SK-N-DZ (cell line): Measurements from ENCODE around the gene CATSPER2. TPM values are rescaled to one million over a fixed set of nuclear protein-coding genes. Genes with fewer than 3 reads are reported as not detected.
"Not testable (repeated sequence)": the region's sequence is repeated elsewhere in the genome, so short reads cannot be mapped to it uniquely, and the experiment has no call there.

ENCODE experiments used
- DNase-seq: peaks from one replicate; pipeline ENCODE4 v3.0.0-alpha.2; 2015; ENCODE audit warnings: low spot score
- polyA plus RNA-seq, 2 experiments: library from polyadenylated mRNA; depleted of rRNA; stranded (reverse); fragments of >200 nt; gene quantifications; 2 replicates each; pipeline ENCODE4 v1.2.3, GENCODE V29; 2014

CATSPER2 gene
- polyA plus RNA-seq (2014; cell fraction: cytosol; rRNA removed), result 0.58 and 0.99 TPM in 2 replicates
- 5.3 and 5.7 TPM in 2 replicates for polyA plus RNA-seq (2014; cell fraction: nucleus; rRNA removed)

DNA sequence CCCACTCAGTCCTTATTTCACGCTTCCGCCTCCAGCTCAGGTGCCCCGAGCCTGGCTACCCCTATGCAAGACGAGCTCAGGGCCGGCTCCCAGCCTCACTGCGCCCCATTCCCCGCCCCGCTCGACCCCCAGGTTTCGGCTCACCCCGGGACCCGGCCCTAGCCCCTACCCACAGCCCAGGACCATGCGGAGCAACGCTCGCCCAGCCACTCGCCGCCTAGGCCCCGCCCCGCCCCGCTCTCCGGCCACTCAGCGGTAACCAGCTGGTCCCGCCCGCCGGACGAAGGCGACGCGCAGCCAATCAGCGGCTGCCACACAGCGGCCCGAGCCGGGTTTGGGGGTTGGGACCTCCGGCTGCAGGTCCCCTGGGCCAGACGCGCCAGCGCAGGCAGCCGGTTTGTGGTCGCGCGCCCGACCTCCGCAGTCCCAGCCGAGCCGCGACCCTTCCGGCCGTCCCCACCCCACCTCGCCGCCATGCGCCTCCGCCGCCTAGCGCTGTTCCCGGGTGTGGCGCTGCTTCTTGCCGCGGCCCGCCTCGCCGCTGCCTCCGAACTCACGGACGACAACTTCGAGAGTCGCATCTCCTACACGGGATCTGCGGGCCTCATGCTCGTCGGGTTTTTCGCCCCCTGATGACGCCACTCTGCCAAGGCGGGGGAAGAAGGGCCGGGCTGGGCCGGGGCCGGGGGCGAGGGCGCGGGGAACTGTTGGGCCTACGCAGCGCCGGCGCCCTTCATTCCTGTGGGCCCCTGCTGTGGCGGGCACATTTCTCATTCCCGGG lies at the start of gene CATSPER2:
Gene CATSPER2 (minus strand): TSS at position 196 of the 781 bp plus-strand sequence. CDS start 783 bp downstream, outside the sequence.
- no peak for DNase-seq

DNA sequence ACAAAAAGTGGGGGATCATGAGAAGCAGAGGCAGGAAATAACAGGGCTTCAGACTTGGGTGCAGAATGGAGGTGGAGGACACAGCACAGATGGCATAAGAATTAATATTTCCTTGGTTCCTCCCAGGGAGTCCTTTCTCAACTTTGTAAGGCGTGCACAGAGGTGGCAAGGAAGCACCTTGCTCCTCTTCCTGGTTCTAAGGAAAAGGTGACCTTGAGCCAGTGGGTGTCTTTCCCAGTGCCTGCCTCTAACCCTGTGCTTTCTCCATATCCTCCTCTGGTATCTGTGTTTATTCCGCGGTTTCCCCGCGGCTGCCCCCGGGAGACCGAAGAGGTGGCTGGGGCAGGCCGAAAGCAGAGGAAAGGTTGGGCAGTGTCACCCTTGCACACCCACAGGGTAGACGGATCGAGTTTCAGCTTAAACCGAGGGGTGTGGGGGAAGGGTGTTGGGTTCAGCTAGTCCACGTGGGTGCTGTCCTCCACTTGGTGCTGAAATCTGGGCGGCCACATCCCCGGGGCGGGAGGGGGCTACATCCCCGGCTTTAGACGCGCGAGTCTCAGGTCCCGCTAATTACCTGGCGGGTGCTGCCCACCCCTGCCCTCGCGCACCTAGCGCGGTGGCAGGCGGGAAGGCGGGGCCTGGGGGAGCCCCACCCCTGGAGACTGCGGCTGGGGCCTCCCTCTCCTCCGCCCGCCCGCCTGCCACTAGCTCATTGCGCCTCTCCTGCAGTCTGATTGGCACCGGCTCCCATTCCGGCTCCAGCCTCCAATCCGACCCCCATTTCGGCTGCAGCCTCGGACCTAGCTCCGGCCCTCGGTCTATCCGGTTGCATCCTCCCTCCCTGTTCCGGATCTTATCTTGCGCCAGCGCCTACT lies 44.7 kb upstream of the CATSPER2 start, which contains the start of gene CKMT1A:
Gene CKMT1A (plus strand): TSS at position 712 of the 875 bp plus-strand sequence. CDS start 192 bp downstream, outside the sequence.
- not testable (repeated sequence) for DNase-seq

DNA sequence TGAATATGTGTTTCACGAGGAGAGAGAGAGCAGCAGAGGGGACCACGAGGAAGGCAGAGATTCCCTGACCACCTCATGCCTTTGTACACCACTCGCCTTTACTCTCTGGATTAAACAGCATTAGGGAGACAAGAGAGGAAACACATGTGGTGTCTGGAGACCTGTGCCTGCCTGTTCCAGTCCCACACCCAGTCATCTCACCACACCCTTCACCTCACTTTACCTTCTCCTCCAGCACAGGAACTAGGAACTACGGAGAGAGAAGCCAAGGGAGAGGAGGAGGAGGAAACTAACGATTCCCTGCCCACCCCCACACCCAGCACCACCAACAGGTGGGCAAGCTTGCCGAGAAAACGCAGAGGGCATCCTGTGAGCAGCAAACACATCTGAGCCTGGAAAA lies 44.0 kb upstream of the CATSPER2 start:
- not testable (repeated sequence) for DNase-seq

DNA sequence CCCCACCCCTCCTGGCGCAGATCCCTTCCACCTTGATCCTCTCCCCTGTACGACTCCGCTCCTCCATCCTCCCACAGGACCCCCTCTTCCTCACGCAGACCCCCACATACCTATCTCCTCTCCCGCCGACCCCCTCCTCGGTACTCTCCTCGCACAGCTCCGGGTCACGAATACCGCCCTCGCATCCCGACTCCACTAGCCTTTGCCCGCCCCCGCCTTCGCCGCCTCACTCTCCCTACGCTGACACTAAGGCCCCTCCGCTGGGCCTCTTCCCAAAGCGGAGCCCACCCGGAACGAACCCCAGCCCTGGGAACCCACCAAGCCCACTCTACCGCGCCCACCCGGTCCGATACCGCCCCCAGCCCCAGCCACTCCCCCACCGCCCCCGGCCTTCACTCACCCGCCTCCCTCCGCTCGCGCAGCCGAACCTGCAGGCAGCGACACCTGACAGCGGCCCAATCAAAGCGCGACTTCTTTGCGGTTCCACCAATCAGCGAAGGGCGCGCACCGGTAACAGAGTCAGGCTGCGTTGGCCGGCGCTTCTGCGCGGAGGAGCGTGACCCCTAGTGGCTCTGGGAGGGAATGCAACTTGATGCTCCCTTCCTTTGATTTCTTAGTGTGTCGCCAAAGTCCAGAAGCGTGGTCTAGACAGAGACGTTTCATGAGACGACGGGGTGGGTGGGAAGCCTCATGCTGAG lies 41.1 kb upstream of the CATSPER2 start:
- not testable (repeated sequence) for DNase-seq

DNA sequence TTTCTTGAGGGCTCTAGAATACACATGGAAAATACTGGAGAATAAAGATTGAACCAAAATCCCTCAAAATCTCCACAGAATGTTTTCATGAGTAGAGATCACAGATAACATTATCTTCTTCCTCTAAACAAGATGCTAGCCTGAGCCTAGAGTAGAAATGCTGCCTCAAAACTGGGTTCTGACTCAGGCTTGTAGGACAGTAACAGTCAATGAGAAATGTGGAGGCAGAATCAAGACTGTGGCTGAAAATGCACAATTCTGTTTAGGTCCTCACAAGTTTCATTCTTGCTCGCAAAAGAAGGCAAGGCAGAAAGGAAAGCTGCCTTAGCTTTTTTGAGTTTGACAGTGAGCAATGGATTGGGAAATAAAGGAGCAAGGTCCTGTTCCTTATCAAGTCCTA lies 25.5 kb upstream of the CATSPER2 start:
- not testable (repeated sequence) for DNase-seq

DNA sequence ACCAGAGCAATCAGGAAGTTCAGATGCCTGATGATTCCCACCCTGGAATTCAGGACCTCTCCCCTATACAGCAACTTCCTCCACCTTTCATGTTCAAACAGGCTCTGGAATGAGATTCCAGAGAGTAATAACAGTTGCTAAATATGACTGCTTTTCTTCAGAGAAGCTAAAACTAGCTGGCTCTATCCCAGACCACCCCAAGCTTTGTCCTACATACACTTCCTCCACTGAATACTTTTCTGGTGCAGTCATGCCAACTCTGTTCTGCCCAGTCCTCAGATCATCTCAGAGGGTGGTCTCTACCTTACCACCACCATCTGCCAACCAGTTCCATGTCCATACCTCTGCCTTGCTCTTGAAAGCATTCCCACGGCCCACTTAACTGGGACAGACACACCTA lies 17.5 kb upstream of the CATSPER2 start:
- not testable (repeated sequence) for DNase-seq

DNA sequence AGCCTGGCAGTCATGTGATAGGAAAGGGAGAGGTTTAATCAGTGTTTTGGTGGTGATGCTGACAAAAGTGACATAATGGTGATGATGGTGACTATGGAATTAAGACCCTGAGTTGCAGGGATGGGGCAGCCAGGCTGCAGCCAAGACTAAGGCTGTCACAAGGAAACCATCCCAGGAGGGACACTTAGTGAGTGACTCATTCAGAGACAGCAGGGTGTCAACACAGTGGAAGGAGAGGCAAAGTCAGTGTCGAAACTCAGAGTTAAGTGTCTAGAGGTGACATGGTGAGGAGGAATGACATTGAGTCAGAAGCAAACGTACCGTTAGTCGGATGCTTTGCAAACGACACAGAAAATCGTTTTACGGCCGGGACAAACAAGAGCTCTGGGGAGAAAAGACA lies 14.7 kb upstream of the CATSPER2 start:
- DNase-seq, result not testable (repeated sequence)

DNA sequence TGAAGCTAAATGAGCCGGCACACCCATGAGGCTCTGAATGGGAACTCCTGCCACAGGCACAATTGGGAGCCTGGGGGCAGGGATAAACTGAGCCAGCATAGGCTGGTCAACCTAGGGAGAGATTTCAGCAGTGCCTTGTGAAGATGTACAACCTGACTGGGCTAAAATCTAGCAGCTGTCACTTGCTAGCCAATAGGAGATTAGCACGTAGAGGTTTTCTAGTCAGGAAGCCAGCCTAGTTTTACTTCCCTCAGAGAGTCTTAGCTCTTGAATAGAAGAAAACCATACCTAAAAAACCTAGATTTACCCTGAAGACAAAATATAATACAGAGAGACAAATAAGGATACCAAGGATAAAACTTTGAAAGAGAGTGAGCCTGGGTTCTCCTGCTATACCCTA lies 13.6 kb upstream of the CATSPER2 start:
- DNase-seq, result not testable (repeated sequence)

DNA sequence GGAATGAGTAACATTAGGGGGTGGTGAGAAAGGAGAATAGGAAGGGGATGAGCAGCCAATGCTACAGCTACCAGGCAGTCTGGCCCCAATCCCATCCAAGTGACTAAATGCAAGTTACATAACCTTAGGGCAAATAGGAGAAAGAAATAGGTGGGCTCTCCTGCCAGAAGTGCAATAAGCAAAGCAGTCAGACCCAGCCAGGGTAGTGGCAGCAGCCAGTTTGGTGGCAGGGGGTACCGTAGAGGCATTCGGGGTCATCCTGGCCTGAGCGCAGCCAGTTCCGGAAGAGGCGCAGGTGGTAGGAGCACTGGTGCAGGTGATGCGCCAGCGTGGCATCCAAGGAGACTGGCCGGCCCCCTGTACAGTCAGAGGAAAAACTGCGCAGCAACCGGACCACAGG lies 11.1 kb upstream of the CATSPER2 start:
- DNase-seq, result not testable (repeated sequence)

DNA sequence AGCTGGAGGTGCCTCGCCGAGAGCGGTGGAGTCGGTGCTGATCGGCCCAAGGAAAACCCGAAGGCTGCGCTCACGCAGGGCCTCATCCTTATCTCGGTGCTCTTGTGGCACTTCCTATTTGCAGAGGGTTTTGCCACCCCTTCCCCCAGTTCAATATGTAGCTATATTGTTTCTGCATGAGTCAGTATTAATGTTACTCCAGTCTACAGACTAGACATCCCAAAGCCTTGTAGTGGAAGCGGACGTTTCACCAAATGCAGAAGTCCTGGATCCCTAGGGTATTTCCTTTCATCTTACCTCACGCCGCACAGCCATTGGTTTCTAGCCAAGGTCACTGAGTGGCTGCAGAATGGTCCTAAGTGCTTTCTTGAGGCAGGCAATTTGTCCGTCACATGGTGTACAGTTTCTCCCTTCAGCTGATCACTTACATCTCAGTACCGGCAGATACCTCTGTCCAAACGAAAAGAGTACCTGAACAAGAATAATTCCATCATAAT lies 834 bp upstream of the CATSPER2 start:
- not testable (repeated sequence) for DNase-seq

DNA sequence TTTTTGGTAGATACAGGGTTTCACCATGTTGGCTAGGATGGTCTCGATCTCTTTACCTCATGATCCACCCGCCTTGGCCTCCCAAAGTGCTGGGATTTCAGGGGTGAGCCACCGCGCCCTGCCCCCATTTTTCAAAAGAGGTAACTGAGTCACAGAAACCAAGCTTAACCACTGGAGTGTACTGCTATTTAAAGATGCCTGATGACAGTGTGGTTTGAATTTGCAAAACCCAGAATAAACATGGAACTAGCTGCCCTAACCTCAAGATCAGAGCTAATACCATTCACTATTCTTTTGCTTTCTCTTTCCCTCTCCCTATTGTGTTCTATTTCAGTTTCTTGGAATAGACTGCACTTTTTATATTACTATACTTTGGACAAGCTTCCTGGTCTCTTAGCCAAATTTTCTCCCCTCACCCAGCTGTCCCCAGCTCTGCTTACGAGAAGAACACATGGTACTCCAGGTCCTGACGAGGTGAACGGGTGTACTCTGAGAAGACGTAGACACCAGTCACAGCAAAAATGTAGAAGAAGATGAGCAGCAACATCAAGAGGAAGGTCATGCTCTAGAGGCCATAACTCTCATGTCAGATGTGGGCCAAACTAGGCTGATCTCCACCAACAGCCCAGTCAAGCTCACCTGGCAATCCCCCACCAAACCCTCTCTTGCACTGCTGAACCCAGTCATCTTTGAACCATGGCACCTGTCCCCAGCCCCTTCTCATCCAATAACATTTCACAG lies 10.0 kb downstream of the CATSPER2 start:
- DNase-seq, result not testable (repeated sequence)

DNA sequence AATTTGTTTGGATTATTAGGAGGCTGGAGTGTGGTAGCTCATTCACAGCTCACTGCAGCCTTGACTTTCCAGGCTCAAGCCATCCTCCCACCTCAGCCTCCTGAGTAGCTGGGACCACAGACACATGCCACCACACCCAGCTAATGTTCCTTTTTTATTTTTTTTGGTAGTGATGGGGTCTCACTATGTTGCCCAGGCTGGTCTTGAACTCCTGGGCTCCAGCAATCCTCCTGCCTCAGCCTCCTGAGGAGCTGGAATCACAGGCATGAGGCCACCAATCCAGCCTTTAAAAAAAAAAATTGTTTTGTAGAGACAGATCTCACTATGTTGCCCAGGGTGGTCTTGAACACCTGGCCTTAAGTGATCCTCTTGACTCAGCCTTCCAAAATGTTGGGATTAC lies 21.7 kb downstream of the CATSPER2 start:
- DNase-seq, result not testable (repeated sequence)

DNA sequence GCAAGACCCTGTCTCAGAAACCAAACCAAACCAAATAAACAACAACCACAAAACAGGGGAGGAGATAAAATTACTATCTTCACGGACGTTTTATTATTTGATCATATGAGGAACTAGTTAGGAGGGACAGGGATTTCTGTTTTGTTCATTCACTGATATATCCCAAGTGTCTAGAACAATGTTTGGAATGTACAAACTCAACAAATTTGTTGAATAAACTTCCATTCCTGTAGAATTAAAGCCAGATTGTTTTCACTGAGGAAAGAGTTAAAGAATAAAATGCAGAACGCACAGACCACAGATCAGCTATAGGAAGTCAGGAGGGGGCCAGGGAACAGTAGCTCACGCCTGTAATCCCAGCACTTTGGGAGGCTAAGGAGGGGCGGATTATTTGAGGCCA lies 23.5 kb downstream of the CATSPER2 start:
- no peak for DNase-seq

DNA sequence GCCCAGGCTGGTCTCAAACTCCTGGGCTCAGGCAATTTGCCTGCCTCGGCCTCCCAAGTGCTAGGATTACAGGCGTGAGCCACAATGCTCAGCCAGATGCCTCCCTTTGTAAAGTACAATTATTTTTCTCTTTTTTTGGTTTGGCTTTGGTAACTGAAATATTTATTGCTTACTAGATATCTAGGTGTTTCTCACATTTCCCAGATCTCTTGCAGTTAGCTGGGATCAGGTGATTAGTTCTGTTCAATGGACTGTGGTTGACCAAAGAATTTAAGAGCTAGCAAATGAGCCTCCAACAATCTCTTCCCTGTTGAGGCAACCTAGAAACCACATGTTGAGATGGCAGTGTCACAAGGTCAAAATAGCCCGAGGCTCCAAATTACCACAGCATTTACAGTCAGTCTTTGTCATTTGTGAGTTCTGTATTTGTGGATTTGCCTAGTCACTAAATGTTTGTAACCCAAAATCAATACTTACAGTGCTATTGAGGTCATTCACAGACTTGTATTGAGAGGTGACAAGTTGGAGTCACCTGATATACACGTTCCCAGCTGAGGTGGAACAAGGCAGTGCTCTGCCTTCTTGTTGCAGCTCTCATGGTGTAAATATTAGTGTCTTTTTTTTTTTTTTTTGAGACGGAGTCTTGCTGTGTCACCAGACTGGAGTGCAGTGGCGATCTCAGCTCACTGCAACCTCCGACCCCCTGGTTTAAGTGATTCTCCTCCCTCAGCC lies 26.4 kb downstream of the CATSPER2 start:
- DNase-seq, result not testable (repeated sequence)

DNA sequence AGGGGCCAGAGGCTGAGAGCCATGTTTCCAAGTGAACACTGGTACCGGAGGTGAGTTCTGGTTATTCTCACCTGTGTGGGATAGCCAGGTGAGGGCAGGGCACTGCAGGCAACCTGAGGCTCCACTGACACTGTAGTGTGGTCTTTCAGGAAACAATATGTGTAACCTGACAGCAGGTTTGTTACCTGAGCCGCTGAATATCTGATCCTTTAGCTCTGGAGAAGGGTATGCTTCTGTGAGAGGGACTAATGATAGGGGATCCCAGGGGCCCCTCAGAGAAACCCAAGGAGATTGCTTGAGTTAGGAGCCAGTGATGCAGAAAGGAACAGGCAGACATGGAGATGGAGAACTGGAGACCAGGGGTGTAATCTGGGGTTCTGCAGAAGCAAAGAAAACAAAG lies 29.9 kb downstream of the CATSPER2 start, which contains the start of gene STRC:
Gene STRC (minus strand): TSS at position 101 of the 400 bp plus-strand sequence. CDS start 78 bp downstream, at position 23.
- not testable (repeated sequence) for DNase-seq

DNA sequence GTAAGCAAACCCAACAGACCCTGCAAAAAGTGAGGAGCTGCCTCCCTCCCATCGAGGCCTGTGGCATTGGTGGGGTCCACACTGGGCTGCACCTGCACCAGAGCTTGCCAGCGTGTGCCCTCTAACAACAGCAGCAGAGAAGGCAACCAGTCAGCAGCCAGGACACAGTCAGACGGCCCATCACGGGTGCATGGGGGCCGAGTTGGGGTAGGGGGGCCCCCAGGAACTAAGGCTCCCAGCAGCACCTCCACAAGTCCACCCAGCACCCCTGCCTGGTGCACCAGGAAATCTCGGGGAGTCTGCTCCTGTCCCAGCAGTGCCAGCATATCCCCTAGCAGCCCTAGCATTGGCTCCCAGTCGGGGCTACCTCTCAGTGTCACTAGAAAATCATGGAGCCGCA lies 30.9 kb downstream of the CATSPER2 start:
- not testable (repeated sequence) for DNase-seq

DNA sequence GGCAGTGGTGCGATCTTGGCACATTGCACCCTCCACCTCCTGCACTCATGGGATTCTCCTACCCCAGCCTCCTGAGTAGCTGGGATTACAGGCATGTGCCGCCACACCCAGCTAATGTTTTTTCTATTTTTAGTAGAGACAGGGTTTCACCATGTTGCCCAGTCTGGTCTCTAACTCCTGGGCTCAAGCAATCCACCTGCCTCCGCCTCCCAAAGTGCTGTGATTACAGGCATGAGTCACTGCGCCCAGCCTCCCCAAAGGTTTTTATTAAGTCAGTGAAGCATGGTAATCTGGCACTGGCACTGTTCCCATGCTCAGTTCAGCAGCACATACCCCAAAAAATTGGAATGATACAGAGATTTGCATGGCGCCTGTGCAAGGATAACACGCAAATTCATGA lies 46.4 kb downstream of the CATSPER2 start:
- DNase-seq, result not testable (repeated sequence)

DNA sequence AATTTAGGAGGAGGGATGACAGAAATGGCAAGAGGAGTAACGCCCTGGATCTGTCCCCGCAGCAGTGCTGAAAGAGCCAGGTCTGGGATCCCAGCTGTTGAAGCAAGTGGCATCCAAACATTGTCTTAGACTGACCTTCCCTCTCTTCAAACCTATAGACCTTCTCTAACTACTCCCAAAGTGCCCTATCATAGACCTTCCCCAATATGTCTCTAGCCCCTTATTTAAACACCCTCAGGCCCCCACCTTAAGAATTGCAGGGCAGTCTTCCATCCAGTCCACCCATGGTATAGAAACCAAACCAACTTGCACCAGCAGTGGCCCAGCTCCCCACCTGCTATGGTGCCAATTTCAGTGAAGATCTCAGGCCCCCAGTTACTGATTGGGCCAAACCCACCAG lies 48.4 kb downstream of the CATSPER2 start:
- DNase-seq, result not testable (repeated sequence)

DNA sequence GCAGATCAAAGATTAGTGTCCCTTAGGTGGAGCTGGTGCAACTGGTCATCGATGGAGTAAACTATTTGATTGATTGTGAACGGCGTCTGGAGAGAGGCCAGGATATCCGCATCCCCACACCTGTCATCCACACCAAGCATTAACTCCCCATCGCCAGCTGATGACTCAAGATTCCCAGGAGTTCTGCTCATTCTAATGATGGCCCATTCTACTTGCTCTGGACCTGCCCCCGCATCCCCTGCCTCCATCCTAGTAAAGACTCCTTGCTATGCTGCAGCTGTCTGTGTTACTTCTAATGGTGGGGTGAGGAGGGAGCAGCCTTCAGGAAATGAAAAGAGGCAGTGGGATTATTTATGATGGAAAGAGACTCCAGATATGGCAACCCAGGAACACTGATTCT lies 49.5 kb downstream of the CATSPER2 start:
- not testable (repeated sequence) for DNase-seq
